H1 (cell line): ENCODE results near the gene OS9. TPM values are rescaled to one million over a fixed set of nuclear protein-coding genes. Genes with fewer than 3 reads are reported as not detected.
A peak's percentile ranks its signal among the peaks of the same experiment; 100 is the strongest.

Source experiments
- CTCF ChIA-PET: fragments of 300-600 bp; sonication (Branson Sonifier 250); formaldehyde crosslinking; loops from one replicate; lab custom pipeline; 2021; ENCODE audit not compliant: partially characterized antibody; lab: Charles Lee
- POLR2A ChIA-PET: fragments of 300-600 bp; sonication (Branson Sonifier 250); formaldehyde crosslinking; loops from one replicate; lab custom pipeline; 2021; ENCODE audit warnings: inconsistent platforms; ENCODE audit not compliant: partially characterized antibody; lab: Charles Lee
- DNase-seq, 2 experiments: peaks; one replicate each; pipeline versions ENCODE4 v3.0.0 to v3.0.0-alpha.2; 2010 to 2022; ENCODE audit warnings: low spot score in 2 of 2, low read depth in 1 of 2, mixed read lengths in 1 of 2
- FAIRE-seq: peaks from 2 replicates; lab custom pipeline; 2011; peaks lifted over from hg19 to GRCh38; lab: Jason Lieb, UNC
- H2AFZ ChIP-seq: 2 replicates; pipeline ENCODE4 v1.8.1; 2012; ENCODE audit warnings: low read length, inconsistent platforms
- H2AK5ac ChIP-seq: 2 replicates; pipeline ENCODE4 v1.6.1; 2013; ENCODE audit warnings: low read depth, low read length
- H2BK120ac ChIP-seq: replicated peaks from 2 replicates; pipeline ENCODE3; 2013; ENCODE audit warnings: low read depth, low read length, inconsistent platforms
- H2BK12ac ChIP-seq: 2 replicates; pipeline ENCODE4 v1.6.1; 2013; ENCODE audit warnings: low read depth, low read length
- H2BK15ac ChIP-seq: 2 replicates; pipeline ENCODE4 v1.6.1; 2013; ENCODE audit warnings: low read length
- H2BK20ac ChIP-seq: 2 replicates; pipeline ENCODE4 v1.6.1; 2013; ENCODE audit warnings: low read length
- H2BK5ac ChIP-seq: 2 replicates; pipeline ENCODE4 v1.6.1; 2013; ENCODE audit warnings: low read depth, low read length
- H3K14ac ChIP-seq: 2 replicates; pipeline ENCODE4 v1.6.1; 2013; ENCODE audit warnings: inconsistent platforms; ENCODE audit not compliant: insufficient read length
- H3K18ac ChIP-seq: 2 replicates; pipeline ENCODE4 v1.6.1; 2013; ENCODE audit warnings: low read length; ENCODE audit errors: extremely low read depth
- H3K23ac ChIP-seq: 2 replicates; pipeline ENCODE4 v1.6.1; 2013; ENCODE audit warnings: inconsistent platforms; ENCODE audit not compliant: insufficient read length
- H3K23me2 ChIP-seq: 2 replicates; pipeline ENCODE4 v1.6.1; 2013; ENCODE audit warnings: low read depth, low read length
- H3K27ac ChIP-seq: 2 replicates; pipeline ENCODE4 v1.6.1; 2011; ENCODE audit warnings: low read depth, low read length, inconsistent platforms
- H3K27me3 ChIP-seq, 4 experiments: replicated peaks in 1 of 4; 1 replicate in 1 of 4; 2 replicates in 3 of 4; pipeline versions ENCODE4 v1.6.1 to v1.8.1; 2011 to 2013; ENCODE audit warnings: low read length in 3 of 4, mild to moderate bottlenecking in 3 of 4, inconsistent platforms in 2 of 4, mixed read lengths in 2 of 4, moderate library complexity in 1 of 4; ENCODE audit not compliant: control insufficient read depth in 3 of 4, insufficient read depth in 3 of 4; ENCODE audit errors: extremely low read depth in 1 of 4
- H3K36me3 ChIP-seq, 4 experiments: 2 replicates each; pipeline versions ENCODE4 v1.6.1 to v1.8.1; 2011 to 2013; ENCODE audit warnings: mild to moderate bottlenecking in 4 of 4, low read length in 3 of 4, moderate library complexity in 2 of 4, control low read depth in 1 of 4, inconsistent platforms in 1 of 4; ENCODE audit not compliant: insufficient read depth in 4 of 4, control insufficient read depth in 2 of 4
- H3K4ac ChIP-seq: replicated peaks from 2 replicates; pipeline ENCODE3; 2013; ENCODE audit warnings: low read length, low read depth, mixed read lengths, inconsistent platforms; ENCODE audit not compliant: insufficient read length
- H3K4me1 ChIP-seq, 4 experiments: replicated peaks in 1 of 4; 1 replicate in 1 of 4; 2 replicates in 3 of 4; pipeline versions ENCODE4 v1.6.1 to v1.8.1; 2011 to 2013; ENCODE audit warnings: low read length in 3 of 4, inconsistent platforms in 2 of 4, mixed read lengths in 1 of 4; ENCODE audit not compliant: insufficient read depth in 4 of 4, control insufficient read depth in 3 of 4
- H3K4me2 ChIP-seq, 2 experiments: 2 replicates each; pipeline versions ENCODE4 v1.6.1 to v1.8.1; 2011 to 2013; ENCODE audit warnings: low read depth in 2 of 2, low read length in 2 of 2, control low read depth in 1 of 2, inconsistent platforms in 1 of 2, mild to moderate bottlenecking in 1 of 2; ENCODE audit not compliant: insufficient read depth in 1 of 2
- H3K4me3 ChIP-seq, 4 experiments: fragments of 200-600, 300-600 bp in 1 of 4; sonication (generic), shearing (Covaris generic), sonication (Bioruptor Twin) in 1 of 4; 2 replicates each; pipeline versions ENCODE4 v1.5.1 to v1.8.1; 2011 to 2016; ENCODE audit warnings: low read length in 4 of 4, low read depth in 3 of 4, control low read depth in 2 of 4, inconsistent platforms in 2 of 4, mild to moderate bottlenecking in 2 of 4, mixed read lengths in 1 of 4, moderate library complexity in 1 of 4; ENCODE audit not compliant: insufficient read depth in 2 of 4; ENCODE audit errors: extremely low read depth in 1 of 4
- H3K56ac ChIP-seq: replicated peaks from 2 replicates; pipeline ENCODE3; 2013; ENCODE audit warnings: low read depth, mild to moderate bottlenecking, mixed read lengths, low read length, inconsistent platforms; ENCODE audit not compliant: insufficient read length
- H3K79me1 ChIP-seq: 2 replicates; pipeline ENCODE4 v1.6.1; 2013; ENCODE audit warnings: low read depth, low read length, control low read depth
- H3K79me2 ChIP-seq, 2 experiments: 2 replicates each; pipeline versions ENCODE4 v1.6.1 to v1.8.1; 2012 to 2013; ENCODE audit warnings: low read length in 2 of 2, mild to moderate bottlenecking in 2 of 2, inconsistent platforms in 1 of 2; ENCODE audit not compliant: insufficient read depth in 2 of 2, control insufficient read depth in 1 of 2
- H3K9ac ChIP-seq, 4 experiments: replicated peaks in 1 of 4; 1 replicate in 1 of 4; 2 replicates in 3 of 4; pipeline versions ENCODE4 v1.6.1 to v1.8.1; 2011 to 2013; ENCODE audit warnings: low read depth in 3 of 4, low read length in 3 of 4, control low read depth in 2 of 4, mild to moderate bottlenecking in 2 of 4, moderate library complexity in 2 of 4, inconsistent platforms in 1 of 4; ENCODE audit errors: extremely low read depth in 1 of 4
- H3K9me3 ChIP-seq, 2 experiments: 2 replicates each; pipeline versions ENCODE4 v1.6.1 to v1.8.1; 2012 to 2013; ENCODE audit warnings: mild to moderate bottlenecking in 2 of 2, moderate library complexity in 2 of 2, control low read depth in 1 of 2, inconsistent platforms in 1 of 2, low read depth in 1 of 2, low read length in 1 of 2, mixed read lengths in 1 of 2; ENCODE audit not compliant: insufficient read depth in 2 of 2
- H4K20me1 ChIP-seq, 2 experiments: replicated peaks in 1 of 2; 2 replicates each; pipeline versions ENCODE3 to v1.8.1; 2011 to 2013; ENCODE audit warnings: inconsistent platforms in 2 of 2, low read length in 2 of 2, mild to moderate bottlenecking in 1 of 2; ENCODE audit not compliant: insufficient read depth in 2 of 2, control insufficient read depth in 1 of 2
- H4K5ac ChIP-seq: 2 replicates; pipeline ENCODE4 v1.6.1; 2013; ENCODE audit warnings: low read length, low read depth, mixed read lengths, inconsistent platforms; ENCODE audit not compliant: insufficient read length
- H4K8ac ChIP-seq: 2 replicates; pipeline ENCODE4 v1.8.0; 2013; ENCODE audit warnings: mild to moderate bottlenecking, moderate library complexity, low read length, inconsistent platforms; ENCODE audit not compliant: insufficient read depth; ENCODE audit errors: extremely low read depth
- H4K91ac ChIP-seq: replicated peaks from 2 replicates; pipeline ENCODE3; 2013; ENCODE audit warnings: low read length, mixed read lengths, inconsistent platforms; ENCODE audit not compliant: insufficient read length
- WGBS, 2 experiments: shearing (Covaris generic) in 1 of 2; methylation state at CpG; one replicate each; pipeline versions ENCODE4 v1.1.6 to v1.1.7; 2013 to 2015; ENCODE audit warnings: low lambda C conversion rate in 2 of 2, mixed read lengths in 2 of 2, inconsistent platforms in 1 of 2, low coverage in 1 of 2, missing lambda C conversion rate in 1 of 2; ENCODE audit not compliant: insufficient replicate concordance in 2 of 2, insufficient coverage in 1 of 2, insufficient read length in 1 of 2; ENCODE audit errors: extremely low coverage in 1 of 2, missing lambda C conversion rate in 1 of 2; 5-methylcytosine and 5-hydroxymethylcytosine counted together
- polyA plus RNA-seq, 7 experiments: library from polyadenylated mRNA; depleted of rRNA in 3 of 7; stranded (reverse) in 5 of 7; unstranded in 2 of 7; fragments of >200 nt in 5 of 7; fragments of 200-250 nt in 2 of 7; gene quantifications; 1 replicate in 5 of 7; 2 replicates in 1 of 7; 4 replicates in 1 of 7; pipeline versions ENCODE4 v1.2.1 to v1.2.3, GENCODE V29; 2011 to 2013; ENCODE audit warnings: missing spikeins in 2 of 7, mixed read lengths in 2 of 7
- total RNA-seq: library from RNA; stranded (reverse); fragmentation: NEBNext Ultra II Directional; extraction: Animal tissue kit (Norgen Biotek cat#: 25700); gene quantifications from 2 replicates; pipeline ENCODE4 v1.2.1, GENCODE V29; 2021

Gene OS9
- total and polyA plus RNA-seq, 2 of the 8 experiments (the other 6 are each of a cell fraction or from before 2014, with no cell fraction given), result 71.0 to 108 TPM

- no peak overlapping the region for H3K9ac ChIP-seq
- CTCF ChIA-PET, result interaction anchor here (0.6 to 1.3 kb wide), 2 partner anchors 10 to 16 kb away, joined by 3 to 5 read pairs; no protein-coding TSS in a partner anchor
- no peak overlapping the region for H3K4ac ChIP-seq
- no peak overlapping the region for H2AK5ac ChIP-seq
- no peak overlapping the region for H2BK12ac ChIP-seq
- H4K20me1 ChIP-seq, result peaks cover 0 to 3% of the 10 kb centered on the region in 2 experiments
- H2BK20ac ChIP-seq, result no peak overlapping the region
- H3K27me3 ChIP-seq, result no peaks in the 10 kb centered on the region
- no peak overlapping the region for H3K14ac ChIP-seq
- no peak overlapping the region for H3K27ac ChIP-seq
- H3K56ac ChIP-seq, result no peak overlapping the region
- H2BK5ac ChIP-seq, result no peak overlapping the region
- H3K23ac ChIP-seq, result no peak overlapping the region
- no peaks in the 10 kb centered on the region for H3K23me2 ChIP-seq
- no peak overlapping the region for H2BK15ac ChIP-seq
- 90% methylated on average over 4 of the region's 4 CpGs; no CpG with 5 or more reads in 1 of the 2 experiments for WGBS, 2 experiments
- H3K79me1 ChIP-seq, result no peaks in the 10 kb centered on the region
- no peak overlapping the region for H3K4me2 ChIP-seq
- H3K4me3 ChIP-seq, result no peak overlapping the region
- POLR2A ChIA-PET, result interaction anchor here (1.1 kb wide), 1 partner anchor 8 kb away, joined by 4 read pairs; no protein-coding TSS in a partner anchor
- no peaks in the 10 kb centered on the region for H3K79me2 ChIP-seq
- no peak overlapping the region for H2BK120ac ChIP-seq
- FAIRE-seq, result no peak
- no peak overlapping the region for H4K8ac ChIP-seq
- peaks cover 0 to 22% (median 5%) of the 10 kb centered on the region in 4 experiments; a peak in 4 of 8 replicates for H3K36me3 ChIP-seq
- H3K4me1 ChIP-seq, result no peaks in the 10 kb centered on the region
- no peaks in the 10 kb centered on the region for H3K9me3 ChIP-seq
- peak in 1 of 2 experiments; percentile 19 for DNase-seq
- H4K5ac ChIP-seq, result no peak overlapping the region
- no peak overlapping the region for H3K18ac ChIP-seq
- no peak overlapping the region for H4K91ac ChIP-seq
- no peak overlapping the region for H2AFZ ChIP-seq
Observed at GRCh38 chr12:57716305-57716704, 22.4 kb downstream of the OS9 start.
